Stimulated activated naive B cell treated with anti-CD40 and anti-IgM and Interleukin-4, amounts not matched to agents 10 μg/mL and 1 μg/mL and 100 μg/mL, for 72 hours (primary cell): ENCODE results near the gene OCRL.

Experiments
- ATAC-seq, 2 donors: fragments of 150-1000 bp; cut with Tn5 transposase; replicated peaks; 2 replicates each; pipeline ENCODE4 v1.10.0; 2021; ENCODE audit warnings: moderate library complexity in 1 of 2
- DNase-seq: peaks from one replicate; pipeline ENCODE4 v3.0.0; 2021
- H3K27ac Mint-ChIP-seq: one replicate; pipeline ENCODE4 v1.8.0; 2022; ENCODE audit warnings: mild to moderate bottlenecking, mixed read lengths
- H3K27me3 Mint-ChIP-seq, 2 donors: one replicate each; pipeline ENCODE4 v1.8.0; 2022; ENCODE audit warnings: mixed read lengths in 2 of 2
- H3K36me3 Mint-ChIP-seq, 2 donors: one replicate each; pipeline ENCODE4 v1.8.0; 2022; ENCODE audit warnings: mixed read lengths in 2 of 2, mild to moderate bottlenecking in 1 of 2
- H3K4me1 Mint-ChIP-seq, 2 donors: one replicate each; pipeline ENCODE4 v1.8.0; 2022; ENCODE audit warnings: mixed read lengths in 2 of 2, mild to moderate bottlenecking in 1 of 2
- H3K4me3 Mint-ChIP-seq, 2 donors: one replicate each; pipeline ENCODE4 v1.8.0; 2022; ENCODE audit warnings: mild to moderate bottlenecking in 2 of 2, mixed read lengths in 2 of 2, moderate library complexity in 1 of 2
- H3K9me3 Mint-ChIP-seq, 2 donors: one replicate each; pipeline ENCODE4 v1.8.0; 2022; ENCODE audit warnings: mixed read lengths in 2 of 2, mild to moderate bottlenecking in 1 of 2

Gene OCRL

GRCh38 chrX:129581904-129582303, 41.8 kb downstream of the OCRL start:
- no peak for ATAC-seq
- no peak overlapping the region for H3K4me3 Mint-ChIP-seq
- no peaks in the 10 kb centered on the region for H3K9me3 Mint-ChIP-seq
- H3K27ac Mint-ChIP-seq: no peak overlapping the region
- DNase-seq: no peak
- no peaks in the 10 kb centered on the region for H3K27me3 Mint-ChIP-seq
- no peaks in the 10 kb centered on the region for H3K4me1 Mint-ChIP-seq
- H3K36me3 Mint-ChIP-seq: peaks cover 6 to 8% of the 10 kb centered on the region in 2 donors

- Mint-ChIP-seq H3K4me1 (no peaks in the 10 kb centered on the region), H3K27me3 (no peaks in the 10 kb centered on the region), H3K27ac (no peak overlapping the region), H3K9me3 (no peaks in the 10 kb centered on the region), H3K4me3 (no peak overlapping the region), H3K36me3 (peaks cover 10 to 18% of the 10 kb centered on the region in 2 donors)
- no peak for ATAC-seq
- DNase-seq: no peak
These were observed 45.1 kb downstream of the OCRL start for GRCh38 chrX:129585167-129585566.

- H3K9me3 Mint-ChIP-seq: no peaks in the 10 kb centered on the region
- DNase-seq: no peak
- no peaks in the 10 kb centered on the region for H3K4me1 Mint-ChIP-seq
- H3K4me3 Mint-ChIP-seq: no peak overlapping the region
- no peak for ATAC-seq
- H3K36me3 Mint-ChIP-seq: peaks cover 10 to 19% of the 10 kb centered on the region in 2 donors
- H3K27ac Mint-ChIP-seq: no peak overlapping the region
- no peaks in the 10 kb centered on the region for H3K27me3 Mint-ChIP-seq
These were observed 45.6 kb downstream of the OCRL start for GRCh38 chrX:129585691-129586090.

GRCh38 chrX:129586446-129586845, 46.4 kb downstream of the OCRL start:
- no peaks in the 10 kb centered on the region for H3K9me3 Mint-ChIP-seq
- no peaks in the 10 kb centered on the region for H3K27me3 Mint-ChIP-seq
- no peak for DNase-seq
- no peak for ATAC-seq
- H3K27ac Mint-ChIP-seq: no peak overlapping the region
- peaks cover 10 to 19% of the 10 kb centered on the region in 2 donors for H3K36me3 Mint-ChIP-seq
- H3K4me3 Mint-ChIP-seq: no peak overlapping the region
- no peaks in the 10 kb centered on the region for H3K4me1 Mint-ChIP-seq

- no peaks in the 10 kb centered on the region for H3K4me1 Mint-ChIP-seq
- H3K36me3 Mint-ChIP-seq: peaks cover 8 to 19% of the 10 kb centered on the region in 2 donors
- DNase-seq: no peak
- no peak overlapping the region for H3K4me3 Mint-ChIP-seq
- no peak for ATAC-seq
- no peaks in the 10 kb centered on the region for H3K27me3 Mint-ChIP-seq
- H3K27ac Mint-ChIP-seq: no peak overlapping the region
- no peaks in the 10 kb centered on the region for H3K9me3 Mint-ChIP-seq
These were observed 50.5 kb downstream of the OCRL start for GRCh38 chrX:129590596-129590995.

GRCh38 chrX:129593137-129593536, 53.1 kb downstream of the OCRL start:
- DNase-seq: no peak
- H3K9me3 Mint-ChIP-seq: no peaks in the 10 kb centered on the region
- H3K27ac Mint-ChIP-seq: no peak overlapping the region
- no peaks in the 10 kb centered on the region for H3K27me3 Mint-ChIP-seq
- no peaks in the 10 kb centered on the region for H3K4me1 Mint-ChIP-seq
- no peak overlapping the region for H3K4me3 Mint-ChIP-seq
- peaks cover 5 to 19% of the 10 kb centered on the region in 2 donors for H3K36me3 Mint-ChIP-seq
- ATAC-seq: no peak

GRCh38 chrX:129594781-129595180, 54.7 kb downstream of the OCRL start:
- Mint-ChIP-seq H3K4me3 (no peak overlapping the region), H3K36me3 (peaks cover 5 to 10% of the 10 kb centered on the region in 2 donors), H3K27me3 (peaks cover 0 to 3% of the 10 kb centered on the region in 2 donors), H3K4me1 (no peaks in the 10 kb centered on the region), H3K9me3 (no peaks in the 10 kb centered on the region), H3K27ac (no peak overlapping the region)
- ATAC-seq (no peak), DNase-seq (no peak)

- H3K27me3 Mint-ChIP-seq: peaks cover 0 to 4% of the 10 kb centered on the region in 2 donors
- ATAC-seq (no peak), DNase-seq (no peak)
- H3K27ac Mint-ChIP-seq: no peak overlapping the region
- H3K36me3 Mint-ChIP-seq: peaks cover 4 to 5% of the 10 kb centered on the region in 2 donors
- H3K4me1 Mint-ChIP-seq: peaks cover 0 to 2% of the 10 kb centered on the region in 2 donors
- H3K9me3 Mint-ChIP-seq: no peaks in the 10 kb centered on the region
- no peak overlapping the region for H3K4me3 Mint-ChIP-seq
These were observed 56.0 kb downstream of the OCRL start for GRCh38 chrX:129596077-129596476.

- no peak overlapping the region for H3K27ac Mint-ChIP-seq
- no peak overlapping the region for H3K4me3 Mint-ChIP-seq
- DNase-seq (no peak), ATAC-seq (no peak)
- peaks cover 4 to 5% of the 10 kb centered on the region in 2 donors for H3K36me3 Mint-ChIP-seq
- H3K4me1 Mint-ChIP-seq: peaks cover 5% of the 10 kb centered on the region in 2 donors
- peaks cover 0 to 13% of the 10 kb centered on the region in 2 donors for H3K27me3 Mint-ChIP-seq
- H3K9me3 Mint-ChIP-seq: no peaks in the 10 kb centered on the region
These were observed 57.8 kb downstream of the OCRL start for GRCh38 chrX:129597905-129598304.

DNA sequence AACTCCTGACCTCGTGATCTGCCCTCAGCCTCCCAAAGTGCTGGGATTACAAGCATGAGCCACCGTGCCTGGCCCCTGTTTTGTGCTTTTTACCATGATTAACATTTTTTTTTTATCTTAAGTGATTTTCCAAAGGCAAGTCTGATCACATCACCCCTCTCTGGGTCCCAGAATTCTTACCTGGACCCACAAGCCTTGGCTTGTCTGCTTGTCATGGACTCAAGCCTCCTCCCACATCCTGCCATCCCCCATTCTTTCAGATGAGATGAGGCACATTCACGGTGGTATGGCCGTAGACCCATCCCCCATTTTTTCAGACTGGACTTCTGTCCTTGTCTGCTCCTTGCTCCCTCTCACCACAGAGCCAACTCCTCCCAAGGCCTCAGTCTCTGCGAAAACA, 59.4 kb downstream of the OCRL start:
- ATAC-seq (no peak), DNase-seq (no peak)
- peaks cover 5% of the 10 kb centered on the region in 2 donors for H3K4me1 Mint-ChIP-seq
- H3K9me3 Mint-ChIP-seq: no peaks in the 10 kb centered on the region
- H3K36me3 Mint-ChIP-seq: peaks cover 4 to 5% of the 10 kb centered on the region in 2 donors
- no peak overlapping the region for H3K27ac Mint-ChIP-seq
- peaks cover 0 to 14% of the 10 kb centered on the region in 2 donors for H3K27me3 Mint-ChIP-seq
- no peak overlapping the region for H3K4me3 Mint-ChIP-seq

- DNase-seq: no peak
- Mint-ChIP-seq H3K4me3 (no peak overlapping the region), H3K9me3 (no peaks in the 10 kb centered on the region)
These were observed 59.9 kb downstream of the OCRL start for GRCh38 chrX:129599996-129600395.

GRCh38 chrX:129600981-129601424, 60.9 kb downstream of the OCRL start:
- Mint-ChIP-seq H3K4me1 (peaks cover 7 to 12% of the 10 kb centered on the region in 2 donors), H3K4me3 (no peak overlapping the region), H3K9me3 (no peaks in the 10 kb centered on the region), H3K36me3 (peaks cover 4 to 5% of the 10 kb centered on the region in 2 donors), H3K27ac (no peak overlapping the region), H3K27me3 (peaks cover 0 to 17% of the 10 kb centered on the region in 2 donors)
- ATAC-seq: peak; percentile 50 to 52
- no peak for DNase-seq

More at GRCh38 chrX:129599996-129600395, 59.9 kb downstream of the OCRL start:
- no peak overlapping the region for H3K27ac Mint-ChIP-seq
- H3K36me3 Mint-ChIP-seq: peaks cover 4 to 5% of the 10 kb centered on the region in 2 donors
- peaks cover 0 to 16% of the 10 kb centered on the region in 2 donors for H3K27me3 Mint-ChIP-seq
- no peak for ATAC-seq
- peaks cover 5% of the 10 kb centered on the region in 2 donors for H3K4me1 Mint-ChIP-seq

- peak; percentile 17 for DNase-seq
- peaks cover 0 to 20% of the 10 kb centered on the region in 2 donors for H3K27me3 Mint-ChIP-seq
- no peak overlapping the region for H3K4me3 Mint-ChIP-seq
- H3K9me3 Mint-ChIP-seq: no peaks in the 10 kb centered on the region
- peaks cover 4 to 7% of the 10 kb centered on the region in 2 donors for H3K4me1 Mint-ChIP-seq
- no peak overlapping the region for H3K27ac Mint-ChIP-seq
- no peaks in the 10 kb centered on the region for H3K36me3 Mint-ChIP-seq
- ATAC-seq: peak; percentile 51 to 59
These were observed 66.9 kb downstream of the OCRL start for GRCh38 chrX:129606918-129607317.

DNA sequence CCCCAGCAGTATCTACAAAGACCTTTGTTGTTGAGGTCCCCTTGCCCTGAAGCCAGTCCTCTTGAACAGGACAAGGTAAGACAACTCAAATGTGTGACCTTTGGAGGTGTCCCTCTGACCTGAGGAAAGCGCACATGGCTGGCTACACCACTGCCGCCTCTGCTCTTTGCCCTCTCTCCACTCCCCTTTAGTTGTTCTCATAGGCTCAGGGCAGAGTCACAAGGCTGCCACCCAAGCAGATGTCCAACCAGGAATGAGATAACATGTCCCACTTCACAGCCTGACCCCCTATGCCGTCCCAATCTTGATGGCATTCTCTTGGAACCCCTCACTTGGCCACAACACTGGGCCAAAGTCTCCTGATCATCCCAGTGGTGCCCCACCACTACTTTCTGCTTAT, 68.4 kb downstream of the OCRL start:
- no peak overlapping the region for H3K27ac Mint-ChIP-seq
- H3K36me3 Mint-ChIP-seq: no peaks in the 10 kb centered on the region
- H3K9me3 Mint-ChIP-seq: no peaks in the 10 kb centered on the region
- H3K4me3 Mint-ChIP-seq: no peak overlapping the region
- ATAC-seq (no peak), DNase-seq (no peak)
- H3K27me3 Mint-ChIP-seq: peaks cover 0 to 14% of the 10 kb centered on the region in 2 donors
- H3K4me1 Mint-ChIP-seq: peaks cover 4 to 7% of the 10 kb centered on the region in 2 donors

- Mint-ChIP-seq H3K27me3 (peaks cover 0 to 14% of the 10 kb centered on the region in 2 donors), H3K4me1 (peaks cover 4 to 7% of the 10 kb centered on the region in 2 donors), H3K9me3 (no peaks in the 10 kb centered on the region), H3K4me3 (no peak overlapping the region), H3K36me3 (no peaks in the 10 kb centered on the region), H3K27ac (no peak overlapping the region)
- DNase-seq: no peak
- no peak for ATAC-seq
These were observed 69.3 kb downstream of the OCRL start for GRCh38 chrX:129609395-129609794.

- no peak overlapping the region for H3K27ac Mint-ChIP-seq
- no peak for ATAC-seq
- H3K4me3 Mint-ChIP-seq: no peak overlapping the region
- DNase-seq: no peak
- H3K4me1 Mint-ChIP-seq: no peaks in the 10 kb centered on the region
- H3K9me3 Mint-ChIP-seq: no peaks in the 10 kb centered on the region
- H3K27me3 Mint-ChIP-seq: peaks cover 0 to 11% of the 10 kb centered on the region in 2 donors
- H3K36me3 Mint-ChIP-seq: no peaks in the 10 kb centered on the region
These were observed 72.3 kb downstream of the OCRL start for GRCh38 chrX:129612396-129612795.
